Tibial nerve (tissue), 4 donors: ENCODE measurements around the gene LBHD2. TPM values are rescaled to one million over a fixed set of nuclear protein-coding genes. Genes with fewer than 3 reads are reported as not detected.

Experiments used
- DNase-seq, 2 donors: peaks; one replicate each; pipeline ENCODE4 v3.0.0-alpha.2; 2019; ENCODE audit warnings: low spot score in 2 of 2
- H3K27ac ChIP-seq, 4 donors: fragments of 200-600 bp; sonication (generic) in 3 of 4; one replicate each; pipeline ENCODE4 v1.5.1; 2017 to 2019; ENCODE audit warnings: mild to moderate bottlenecking in 1 of 4
- H3K27me3 ChIP-seq, 2 donors: fragments of 200-600 bp; sonication (generic) in 1 of 2; one replicate each; pipeline versions ENCODE4 v1.5.1 to v1.6.0; 2017 to 2019
- H3K36me3 ChIP-seq, 3 donors: fragments of 200-600 bp; sonication (generic); one replicate each; pipeline ENCODE4 v1.5.1; 2018 to 2019
- H3K4me1 ChIP-seq, 4 donors: fragments of 200-600 bp; sonication (generic) in 3 of 4; one replicate each; pipeline ENCODE4 v1.5.1; 2017 to 2019
- H3K4me3 ChIP-seq, 4 donors: fragments of 200-600 bp; sonication (generic) in 3 of 4; one replicate each; pipeline ENCODE4 v1.5.1; 2017 to 2019; ENCODE audit warnings: mild to moderate bottlenecking in 1 of 4, moderate library complexity in 1 of 4
- H3K9me3 ChIP-seq, 4 donors: fragments of 200-600 bp; sonication (generic) in 3 of 4; one replicate each; pipeline ENCODE4 v1.5.1; 2017 to 2019
- CTCF ChIP-seq, 5 experiments: fragments of 200-600 bp in 3 of 5; fragments of 450-650 bp in 2 of 5; sonication (generic) in 3 of 5; IDR thresholded peaks; one replicate each; pipeline ENCODE4 v1.5.1; 2016 to 2019; ENCODE audit warnings: antibody characterized with exemption in 5 of 5, mild to moderate bottlenecking in 3 of 5, moderate library complexity in 2 of 5
- EP300 ChIP-seq, 2 donors: sonication (generic); formaldehyde crosslinking; IDR thresholded peaks; one replicate each; pipeline ENCODE4 v1.6.1; 2017; ENCODE audit warnings: antibody characterized with exemption in 2 of 2, mild to moderate bottlenecking in 1 of 2
- POLR2A ChIP-seq, 2 donors: fragments of 450-650 bp; IDR thresholded peaks; one replicate each; pipeline ENCODE4 v1.6.1; 2017; ENCODE audit warnings: antibody characterized with exemption in 2 of 2, mild to moderate bottlenecking in 2 of 2, moderate library complexity in 2 of 2
- WGBS, 2 donors: methylation state at CpG; one replicate each; pipeline ENCODE4 v1.1.5; 2018; 5-methylcytosine and 5-hydroxymethylcytosine counted together
- total RNA-seq, 4 donors: library from RNA; depleted of rRNA; stranded (reverse); fragments of >200 nt; gene quantifications; one replicate each; pipeline ENCODE4 v1.1.0, GENCODE V29; 2016

LBHD2 gene
- total RNA-seq, 4 donors from 2014 or later, result not detected

- Histone ChIP-seq H3K36me3 (no peaks in the 10 kb centered on the region), H3K4me3 (peak within 1 kb of the TSS in 3 of 4 donors; percentile 1 to 29 (median 15)), H3K4me1 (peaks cover 0 to 39% (median 11%) of the 10 kb centered on the region in 4 donors), H3K9me3 (peaks cover 0 to 3% (median 0%) of the 10 kb centered on the region in 4 donors), H3K27ac (peak within 1 kb of the TSS in 3 of 4 donors; percentile 70 to 84 (median 76)), H3K27me3 (no peaks in the 10 kb centered on the region)
- TF ChIP-seq CTCF (IDR thresholded peaks at IDR 0.05) (no peak), POLR2A (IDR thresholded peaks at IDR 0.05) (no peak), EP300 (IDR thresholded peaks at IDR 0.05) (no peak)
- no peak for DNase-seq
- WGBS, 2 donors, result 47 to 59% methylated on average over 15 of the region's 23 CpGs
Measured at GRCh38 chr14:103094406-103095209, 10.6 kb downstream of the LBHD2 start, which contains the start of gene EXOC3L4. Gene EXOC3L4 (plus strand): TSS chr14:103094725. CDS start chr14:103100220, 5,495 bp downstream.

- peaks cover 0 to 3% (median 0%) of the 10 kb centered on the region in 4 donors for H3K9me3 ChIP-seq
- no peaks in the 10 kb centered on the region for H3K27me3 ChIP-seq
- no peaks in the 10 kb centered on the region for H3K36me3 ChIP-seq
- WGBS, 2 donors, result 89 to 93% methylated on average over 11 of the region's 11 CpGs
- peak overlapping the region in 2 of 4 donors; percentile 76 to 84 for H3K27ac ChIP-seq
- TF ChIP-seq CTCF (IDR thresholded peaks at IDR 0.05) (no peak), POLR2A (IDR thresholded peaks at IDR 0.05) (no peak), EP300 (IDR thresholded peaks at IDR 0.05) (no peak)
- peaks cover 0 to 43% (median 11%) of the 10 kb centered on the region in 4 donors for H3K4me1 ChIP-seq
- no peak for DNase-seq
- peak overlapping the region in 1 of 4 donors; percentile 15 for H3K4me3 ChIP-seq
Measured at GRCh38 chr14:103095210-103095778, 11.3 kb downstream of the LBHD2 start.

GRCh38 chr14:103096387-103096786, 12.4 kb downstream of the LBHD2 start:
- WGBS, 2 donors, result 41 to 57% methylated on average over 4 of the region's 4 CpGs
- no peak overlapping the region for H3K4me3 ChIP-seq
- H3K36me3 ChIP-seq, result no peaks in the 10 kb centered on the region
- H3K4me1 ChIP-seq, result peaks cover 0 to 35% (median 7%) of the 10 kb centered on the region in 4 donors
- TF ChIP-seq EP300 (IDR thresholded peaks at IDR 0.05) (no peak), CTCF (IDR thresholded peaks at IDR 0.05) (no peak), POLR2A (IDR thresholded peaks at IDR 0.05) (no peak)
- peaks cover 0 to 3% (median 0%) of the 10 kb centered on the region in 4 donors for H3K9me3 ChIP-seq
- peaks cover 0 to 9% of the 10 kb centered on the region in 2 donors for H3K27me3 ChIP-seq
- no peak for DNase-seq
- H3K27ac ChIP-seq, result no peak overlapping the region

- Histone ChIP-seq H3K36me3 (no peaks in the 10 kb centered on the region), H3K4me3 (no peak overlapping the region), H3K4me1 (peaks cover 0 to 35% (median 8%) of the 10 kb centered on the region in 4 donors), H3K9me3 (peaks cover 0 to 3% (median 0%) of the 10 kb centered on the region in 4 donors), H3K27me3 (peaks cover 0 to 20% of the 10 kb centered on the region in 2 donors), H3K27ac (no peak overlapping the region)
- DNase-seq, result no peak
- 79 to 85% methylated on average over 25 to 26 of the region's 26 CpGs for WGBS, 2 donors
- TF ChIP-seq EP300 (IDR thresholded peaks at IDR 0.05), result no peak
- no peak for TF ChIP-seq POLR2A (IDR thresholded peaks at IDR 0.05)
- no peak for TF ChIP-seq CTCF (IDR thresholded peaks at IDR 0.05)
Measured at GRCh38 chr14:103097244-103097993, 13.4 kb downstream of the LBHD2 start.
